K562 (cell line): Measurements from ENCODE around the gene HAP1. TPM values are rescaled to one million over a fixed set of nuclear protein-coding genes. Genes with fewer than 3 reads are reported as not detected.

Experiments
- ATAC-seq: fragments of 200-7000 bp; cut with Tn5 transposase; 3 replicates; pipeline ENCODE4 v1.9.1; 2020; ENCODE audit warnings: moderate library complexity
- BruUV-seq: library from RNA; stranded (reverse); fragments of 400-500 nt; replicated peaks from 2 replicates; lab custom pipeline; 2021; lab: Mats Ljungman, UMichigan
- CTCF ChIA-PET: fragments of 300-600 bp; formaldehyde crosslinking; extraction: SDS; loops from one replicate; lab custom pipeline; 2021; ENCODE audit warnings: low intra/inter-chr PET ratio; lab: Yijun Ruan, JAX
- POLR2A ChIA-PET: fragments of 300-600, 350-650 bp; sonication (Branson Sonifier 250); formaldehyde crosslinking; extraction: SDS; loops from one replicate; lab custom pipeline; 2021; ENCODE audit warnings: antibody characterized with exemption, inconsistent platforms; lab: Yijun Ruan, JAX
- DNase-seq, 4 experiments: peaks; one replicate each; pipeline versions ENCODE4 v3.0.0 to v3.0.0-alpha.2; 2011 to 2018; ENCODE audit warnings: low spot score in 3 of 4, mixed read lengths in 3 of 4; ENCODE audit errors: extremely low read depth in 1 of 4
- FAIRE-seq: peaks from 2 replicates; lab custom pipeline; 2011; peaks lifted over from hg19 to GRCh38; lab: Jason Lieb, UNC
- H2AFZ ChIP-seq: 2 replicates; pipeline ENCODE4 v1.6.0; 2011; ENCODE audit warnings: low read depth, low read length, control low read depth, inconsistent platforms
- H3K27ac ChIP-seq: fragments of 200-600 bp; 3 replicates; pipeline ENCODE4 v1.8.0; 2011; ENCODE audit warnings: low read depth, mild to moderate bottlenecking, control low read depth, inconsistent platforms, low read length, moderate library complexity, mixed read lengths; ENCODE audit errors: extremely low read depth
- H3K27me3 ChIP-seq, 2 experiments: fragments of 300-600 bp in 1 of 2; 2 replicates in 1 of 2; 3 replicates in 1 of 2; pipeline versions ENCODE4 v1.6.0 to v1.8.0; 2011; ENCODE audit warnings: inconsistent platforms in 2 of 2, low read length in 2 of 2, mild to moderate bottlenecking in 1 of 2, mixed read lengths in 1 of 2, moderate library complexity in 1 of 2; ENCODE audit not compliant: control insufficient read depth in 2 of 2, insufficient read depth in 2 of 2
- H3K36me3 ChIP-seq: fragments of 300-600 bp; 3 replicates; pipeline ENCODE4 v1.8.0; 2011; ENCODE audit warnings: mild to moderate bottlenecking, low read length, inconsistent platforms; ENCODE audit not compliant: control insufficient read depth, insufficient read depth
- H3K4me1 ChIP-seq, 2 experiments: fragments of 200-600 bp in 1 of 2; replicated peaks in 1 of 2; 2 replicates in 1 of 2; 3 replicates in 1 of 2; pipeline versions ENCODE4 v1.5.1 to v1.8.0; 2011; ENCODE audit warnings: inconsistent platforms in 2 of 2, low read length in 2 of 2, mild to moderate bottlenecking in 1 of 2, mixed read lengths in 1 of 2, moderate library complexity in 1 of 2; ENCODE audit not compliant: control insufficient read depth in 2 of 2, insufficient read depth in 2 of 2
- H3K4me2 ChIP-seq: 2 replicates; pipeline ENCODE4 v1.6.1; 2011; ENCODE audit warnings: low read length, control low read depth, inconsistent platforms, mixed read lengths; ENCODE audit not compliant: insufficient read depth
- H3K4me3 ChIP-seq: fragments of 200-600 bp; sonication (generic), shearing (Covaris generic); 2 replicates; pipeline ENCODE4 v1.5.1; 2016; ENCODE audit warnings: control low read depth, inconsistent platforms
- H3K79me2 ChIP-seq: fragments of 200-600 bp; 3 replicates; pipeline ENCODE4 v1.8.0; 2011; ENCODE audit warnings: low read length, inconsistent platforms; ENCODE audit not compliant: control insufficient read depth, insufficient read depth
- H3K9ac ChIP-seq, 2 experiments: 2 replicates each; pipeline versions ENCODE4 v1.6.0 to v1.6.1; 2011; ENCODE audit warnings: low read depth in 2 of 2, low read length in 2 of 2, control low read depth in 1 of 2, inconsistent platforms in 1 of 2, mild to moderate bottlenecking in 1 of 2, mixed read lengths in 1 of 2; ENCODE audit not compliant: insufficient read depth in 1 of 2
- H3K9me1 ChIP-seq: one replicate; pipeline ENCODE4 v1.6.0; 2011; ENCODE audit warnings: inconsistent platforms, mild to moderate bottlenecking, low read length, moderate library complexity; ENCODE audit not compliant: control insufficient read depth, insufficient read depth
- H3K9me3 ChIP-seq: replicated peaks from 2 replicates; pipeline ENCODE4 v1.5.1; 2011; ENCODE audit warnings: low read depth, low read length, inconsistent platforms; ENCODE audit not compliant: control insufficient read depth, insufficient read depth
- H4K20me1 ChIP-seq: replicated peaks from 2 replicates; pipeline ENCODE4 v1.6.1; 2011; ENCODE audit warnings: low read length, inconsistent platforms, mixed read lengths; ENCODE audit not compliant: control insufficient read depth, insufficient read depth
- ATF1 ChIP-seq, 2 experiments: fragments of 450-650 bp in 1 of 2; IDR thresholded peaks; 2 replicates each; pipeline ENCODE4 v1.6.1; 2016; ENCODE audit warnings: missing compliant biosample characterization in 1 of 2, missing genetic modification characterization in 1 of 2
- BRF1 ChIP-seq: IDR thresholded peaks from 3 replicates; pipeline ENCODE4 v1.6.1; 2011; ENCODE audit warnings: borderline replicate concordance, mild to moderate bottlenecking; ENCODE audit not compliant: insufficient read length; ENCODE audit errors: extremely low read depth
- EWSR1 ChIP-seq: fragments of 450-650 bp; IDR thresholded peaks from 2 replicates; pipeline ENCODE4 v1.6.1; 2018; ENCODE audit warnings: borderline replicate concordance, mild to moderate bottlenecking, low read depth, moderate library complexity; ENCODE audit not compliant: partially characterized antibody
- HNRNPUL1 ChIP-seq: fragments of 200-400 bp; formaldehyde crosslinking; IDR thresholded peaks from 2 replicates; pipeline ENCODE4 v1.6.1; 2017; ENCODE audit warnings: low read length
- NFXL1 ChIP-seq: fragments of 450-650 bp; formaldehyde crosslinking; IDR thresholded peaks from 2 replicates; pipeline ENCODE4 v1.4.0; 2021; ENCODE audit warnings: mild to moderate bottlenecking
- PHF20 ChIP-seq: fragments of 450-650 bp; IDR thresholded peaks from 2 replicates; pipeline ENCODE4 v1.6.1; 2018; ENCODE audit not compliant: partially characterized antibody
- PKNOX1 ChIP-seq: fragments of 450-650 bp; IDR thresholded peaks from 2 replicates; pipeline ENCODE4 v1.6.1; 2016
- SMARCE1 ChIP-seq: fragments of 450-650 bp; IDR thresholded peaks from 2 replicates; pipeline ENCODE4 v1.7.1; 2016; ENCODE audit warnings: mild to moderate bottlenecking
- SNRNP70 ChIP-seq: fragments of 200-400 bp; formaldehyde crosslinking; optimal IDR thresholded peaks from 2 replicates; pipeline ENCODE3; 2017; ENCODE audit warnings: low read depth, low read length
- TCF7L2 ChIP-seq: fragments of 150-350 bp; IDR thresholded peaks from 2 replicates; pipeline ENCODE4 v1.6.1; 2016; ENCODE audit warnings: low read depth, mild to moderate bottlenecking, low read length, moderate library complexity
- U2AF2 ChIP-seq: fragments of 200-400 bp; formaldehyde crosslinking; optimal IDR thresholded peaks from 2 replicates; pipeline ENCODE3; 2017; ENCODE audit warnings: low read depth, mild to moderate bottlenecking, low read length
- WHSC1 ChIP-seq: IDR thresholded peaks from one replicate; pipeline ENCODE4 v1.6.1; 2012; ENCODE audit warnings: low read length, control low read depth, inconsistent platforms
- ZNF12 ChIP-seq: sonication (generic); formaldehyde crosslinking; IDR thresholded peaks from 2 replicates; pipeline ENCODE4 v1.4.0; 2020; ENCODE audit warnings: mild to moderate bottlenecking, missing genetic modification reagents
- ZNF408 ChIP-seq: fragments of 250-450 bp; sonication (Bioruptor Pico); IDR thresholded peaks from 2 replicates; pipeline ENCODE4 v1.4.0; 2020; ENCODE audit warnings: low read depth, mild to moderate bottlenecking, moderate library complexity
- ZNF639 ChIP-seq, 2 experiments: fragments of 200-800 bp in 1 of 2; sonication (Bioruptor generic) in 1 of 2; sonication (generic) in 1 of 2; formaldehyde crosslinking in 1 of 2; IDR thresholded peaks in 1 of 2; conservative IDR thresholded peaks in 1 of 2; 2 replicates each; pipeline versions ENCODE4 v1.5.0 to v1.6.1; 2016 to 2020; ENCODE audit warnings: missing compliant biosample characterization in 1 of 2, missing genetic modification characterization in 1 of 2, missing genetic modification reagents in 1 of 2
- ZZZ3 ChIP-seq: fragments of 450-650 bp; IDR thresholded peaks from 2 replicates; pipeline ENCODE4 v1.6.1; 2016; ENCODE audit warnings: antibody characterized with exemption, mild to moderate bottlenecking, moderate library complexity
- WGBS: fragments of 100-300 bp; shearing (Covaris generic); methylation state at CpG from one replicate; pipeline ENCODE4 v1.1.6; 2016; ENCODE audit warnings: low coverage, mixed read lengths; ENCODE audit not compliant: insufficient coverage; ENCODE audit errors: missing lambda C conversion rate; 5-methylcytosine and 5-hydroxymethylcytosine counted together
- in situ Hi-C: fragments of 300-500 bp; cut with MboI; formaldehyde crosslinking; loops from 4 replicates; pipeline ENCODE4 v1.15.0; 2018; ENCODE audit warnings: inconsistent platforms, mixed read lengths
- intact Hi-C: fragments of 100-400 bp; cut with micrococcal nuclease; formaldehyde crosslinking; loops from 2 replicates; pipeline ENCODE4 v1.14.2; 2022
- polyA plus RNA-seq, 8 experiments: library from polyadenylated mRNA; depleted of rRNA in 4 of 8; stranded (reverse) in 5 of 8; unstranded in 3 of 8; fragments of >200 nt; fragmentation: Nextera tagmentation in 2 of 8; fragmentation: Illumina TruSeq in 1 of 8; extraction: Ambion mirVana in 2 of 8; extraction: Trizol in 1 of 8; gene quantifications; 2 replicates each; pipeline versions ENCODE4 v1.2.1 to v1.2.3, GENCODE V29; 2011 to 2014; ENCODE audit warnings: inconsistent platforms in 1 of 8, missing spikeins in 1 of 8
- total RNA-seq, 7 experiments: library from RNA; depleted of rRNA in 6 of 7; stranded (reverse); fragments of >200 nt in 6 of 7; fragmentation: Illumina TruSeq in 2 of 7; extraction: Trizol in 2 of 7; gene quantifications; 2 replicates each; pipeline versions ENCODE4 v1.2.1 to v1.2.3, GENCODE V29; 2011 to 2021; ENCODE audit warnings: low replicate concordance in 1 of 7
- TF ChIP-seq, protein P1 (sequence below): fragments of 250-450 bp; sonication (Bioruptor Pico); IDR thresholded peaks from 2 replicates; pipeline ENCODE4 v1.8.0; 2021; ENCODE audit warnings: mild to moderate bottlenecking, moderate library complexity

HAP1 gene
- total and polyA plus RNA-seq, 9 of the 15 experiments (the other 6 are each of a cell fraction or from before 2014, with no cell fraction given), result under 0.01 to 0.09 (median 0.04) TPM; not detected in 6

DNA sequence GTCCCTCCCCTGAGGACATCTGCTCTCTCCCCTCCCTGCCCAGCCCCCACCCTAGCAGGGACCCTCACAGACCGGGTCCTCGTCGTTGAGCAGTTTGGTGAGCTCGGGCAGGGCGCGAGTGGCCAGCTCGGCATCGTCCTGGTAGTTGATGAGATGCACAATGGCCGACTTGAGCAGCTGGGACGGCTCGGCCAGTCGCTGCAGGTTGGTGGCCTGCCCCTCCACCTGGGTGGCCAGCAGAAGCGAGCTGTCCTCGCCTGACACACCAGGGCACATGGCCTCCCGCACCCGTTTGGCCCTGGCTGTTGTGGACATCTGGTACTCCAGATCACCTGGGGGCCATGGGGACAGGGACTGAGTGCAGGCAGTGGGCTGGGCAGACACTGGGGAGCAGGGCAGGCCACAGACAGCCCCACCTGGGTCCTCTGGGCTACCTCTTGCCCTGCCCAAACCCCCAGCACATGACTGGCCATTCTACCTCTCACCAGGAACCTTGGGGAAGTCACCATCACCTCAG, 35.0 kb upstream of the HAP1 start:
- intact Hi-C loops, result no loop called here
- TF ChIP-seq NFXL1 (no peak), PHF20 (no peak), SNRNP70 (no peak), WHSC1 (no peak), BRF1 (no peak), ZNF12 (CRISPR knock-in tag) (no peak), ZNF639 (CRISPR knock-in tag; conservative IDR thresholded peaks at IDR 0.05 in 1 of 2, IDR thresholded peaks at IDR 0.05 in 1 of 2) (no peak), HNRNPUL1 (no peak), ZNF408 (CRISPR knock-in tag) (no peak), ATF1 (CRISPR knock-in tag; IDR thresholded peaks at IDR 0.05) (no peak), ATF1 (tag; IDR thresholded peaks at IDR 0.05) (no peak), EWSR1 (no peak), U2AF2 (no peak), TCF7L2 (no peak), SMARCE1 (no peak), ZZZ3 (no peak), PKNOX1 (no peak)
- TF ChIP-seq, protein P1, sequence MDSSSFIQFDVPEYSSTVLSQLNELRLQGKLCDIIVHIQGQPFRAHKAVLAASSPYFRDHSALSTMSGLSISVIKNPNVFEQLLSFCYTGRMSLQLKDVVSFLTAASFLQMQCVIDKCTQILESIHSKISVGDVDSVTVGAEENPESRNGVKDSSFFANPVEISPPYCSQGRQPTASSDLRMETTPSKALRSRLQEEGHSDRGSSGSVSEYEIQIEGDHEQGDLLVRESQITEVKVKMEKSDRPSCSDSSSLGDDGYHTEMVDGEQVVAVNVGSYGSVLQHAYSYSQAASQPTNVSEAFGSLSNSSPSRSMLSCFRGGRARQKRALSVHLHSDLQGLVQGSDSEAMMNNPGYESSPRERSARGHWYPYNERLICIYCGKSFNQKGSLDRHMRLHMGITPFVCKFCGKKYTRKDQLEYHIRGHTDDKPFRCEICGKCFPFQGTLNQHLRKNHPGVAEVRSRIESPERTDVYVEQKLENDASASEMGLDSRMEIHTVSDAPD (CRISPR knock-in tag), result no peak
- ATAC-seq, result no peak
- 93% methylated on average over 14 of the region's 16 CpGs for WGBS
- peaks cover 10% of the 10 kb centered on the region; the same call in 1 of the 2 replicates for H4K20me1 ChIP-seq
- peaks cover 0 to 18% of the 10 kb centered on the region in 2 experiments; a peak in 2 of 5 replicates for H3K4me1 ChIP-seq
- POLR2A ChIA-PET, result no interaction called here
- H3K79me2 ChIP-seq, result peaks cover 12% of the 10 kb centered on the region
- peaks cover 3% of the 10 kb centered on the region for H3K9me1 ChIP-seq
- H3K4me2 ChIP-seq, result no peak overlapping the region
- H3K9ac ChIP-seq, result no peak overlapping the region
- no peak overlapping the region for H3K4me3 ChIP-seq
- FAIRE-seq, result no peak
- H3K9me3 ChIP-seq, result no peaks in the 10 kb centered on the region
- H2AFZ ChIP-seq, result no peak overlapping the region
- H3K27ac ChIP-seq, result no peak overlapping the region
- in situ Hi-C loops, result no loop called here
- DNase-seq, result peak in 1 of 4 experiments; percentile 23
- H3K27me3 ChIP-seq, result no peaks in the 10 kb centered on the region
- H3K36me3 ChIP-seq, result peaks cover 85% of the 10 kb centered on the region
- CTCF ChIA-PET, result no interaction called here
- BruUV-seq, result no TSS peak
